ENCODE results near the gene DPP6. TPM values are rescaled to one million over a fixed set of nuclear protein-coding genes. Genes with fewer than 3 reads are reported as not detected.

Gene DPP6
- total RNA-seq, 1 experiment from 2014 or later, result not detected

DNA sequence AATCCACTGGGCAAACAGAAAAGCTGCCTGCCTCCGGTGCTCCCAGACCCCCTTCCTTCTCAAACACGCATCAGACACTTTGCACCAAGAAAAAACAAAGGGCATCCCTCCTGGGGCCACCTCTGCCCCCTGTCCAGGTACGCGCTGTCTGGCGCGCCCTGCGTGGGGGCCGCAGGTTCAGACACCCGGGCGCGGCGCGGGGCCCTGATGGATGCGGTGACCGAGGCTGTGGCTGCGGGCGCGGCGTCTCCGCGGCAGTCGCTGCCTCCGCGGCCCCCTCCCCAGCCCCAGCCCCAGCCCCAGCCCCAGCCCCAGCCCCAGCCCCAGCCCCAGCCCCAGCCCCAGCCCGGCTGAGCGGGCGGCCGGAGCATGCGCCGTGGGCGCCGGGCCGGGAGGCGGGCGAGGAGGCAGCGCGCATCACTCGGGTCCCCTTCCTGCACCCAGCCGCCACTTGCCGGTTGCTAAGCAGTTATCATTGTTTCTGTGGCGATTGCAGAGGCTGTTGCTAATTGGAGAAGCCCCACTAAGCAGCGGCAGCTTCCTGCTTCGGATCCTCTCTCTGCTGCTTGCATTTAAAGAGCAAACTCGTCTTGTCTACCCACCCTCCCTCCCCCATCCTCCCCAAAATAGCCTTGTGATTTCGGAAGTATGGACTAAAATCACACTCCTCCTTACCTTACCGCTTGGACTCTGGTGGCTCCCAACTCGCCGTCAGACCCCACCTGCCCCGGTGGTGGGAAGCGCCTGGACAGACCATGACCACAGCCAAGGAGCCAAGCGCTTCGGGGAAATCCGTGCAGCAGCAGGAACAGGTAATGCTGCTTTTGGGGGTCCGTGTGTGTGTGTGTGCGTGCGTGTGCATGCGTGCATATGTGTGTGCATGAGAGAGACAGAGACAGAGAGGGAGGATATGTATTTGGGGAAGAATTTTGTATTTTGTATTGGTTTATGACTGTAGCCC is 252.8 kb downstream of the DPP6 start (continued):
- TF ChIP-seq FOXP1 (CRISPR knock-in tag; IDR thresholded peaks at IDR 0.05; ENCODE audit: borderline replicate concordance), result no peak
- no peak for TF ChIP-seq PRRX2 (CRISPR knock-in tag; IDR thresholded peaks at IDR 0.05)

- peaks cover 7% of the 10 kb centered on the region for H3K27me3 Mint-ChIP-seq (ENCODE audit: low read depth)
- peaks cover 76% of the 10 kb centered on the region for H3K36me3 Mint-ChIP-seq
- H3K27ac Mint-ChIP-seq, result no peak overlapping the region
- CTCF ChIA-PET, result no interaction called here
- TF ChIP-seq TEAD4 (CRISPR knock-in tag; IDR thresholded peaks at IDR 0.05), result no peak
- no peak for TF ChIP-seq GTF2I (CRISPR knock-in tag; conservative IDR thresholded peaks at IDR 0.05)
- no peak for TF ChIP-seq JUN (CRISPR knock-in tag; IDR thresholded peaks at IDR 0.05)
- no peak for TF ChIP-seq ZNF232 (CRISPR knock-in tag; IDR thresholded peaks at IDR 0.05)
- no peak for TF ChIP-seq ZNF138 (CRISPR knock-in tag; conservative IDR thresholded peaks at IDR 0.05)
- TF ChIP-seq SOX15 (CRISPR knock-in tag; IDR thresholded peaks at IDR 0.05), result no peak
- TF ChIP-seq ZNF219 (CRISPR knock-in tag; IDR thresholded peaks at IDR 0.05; ENCODE audit: borderline replicate concordance), result no peak
- no peak for TF ChIP-seq KAT7 (CRISPR knock-in tag; IDR thresholded peaks at IDR 0.05; ENCODE audit: borderline replicate concordance)
- TF ChIP-seq ZNF416 (CRISPR knock-in tag; IDR thresholded peaks at IDR 0.05), result no peak
- TF ChIP-seq IRF2 (CRISPR knock-in tag; IDR thresholded peaks at IDR 0.05; ENCODE audit: borderline replicate concordance, low read depth), result no peak
- TF ChIP-seq TCF7 (CRISPR knock-in tag; IDR thresholded peaks at IDR 0.05; ENCODE audit: low read depth), result no peak
- no peak for TF ChIP-seq ESRRA (CRISPR knock-in tag; IDR thresholded peaks at IDR 0.05; ENCODE audit: borderline replicate concordance)
- TF ChIP-seq MAX (CRISPR knock-in tag; IDR thresholded peaks at IDR 0.05), result no peak
- TF ChIP-seq EMX1 (CRISPR knock-in tag; IDR thresholded peaks at IDR 0.05), result no peak
- no peak for TF ChIP-seq CBFB (CRISPR knock-in tag; IDR thresholded peaks at IDR 0.05; ENCODE audit: low read depth)
- POLR2A ChIA-PET, result no interaction called here
- DNase-seq (ENCODE audit: low spot score) (no peak), ATAC-seq (no peak)
- H3K4me1 Mint-ChIP-seq, result no peaks in the 10 kb centered on the region
- no peak overlapping the region for H3K4me3 Mint-ChIP-seq
- peaks cover 79% of the 10 kb centered on the region for H3K9me3 Mint-ChIP-seq
These were observed 253.8 kb downstream of the DPP6 start for GRCh38 chr7:154306036-154306435.

GRCh38 chr7:154308928-154309327 is 256.7 kb downstream of the DPP6 start:
- peaks cover 78% of the 10 kb centered on the region for H3K36me3 Mint-ChIP-seq
- H3K4me1 Mint-ChIP-seq, result no peaks in the 10 kb centered on the region
- ATAC-seq (no peak), DNase-seq (ENCODE audit: low spot score) (no peak)
- ChIA-PET CTCF (no interaction called here), POLR2A (no interaction called here)
- H3K9me3 Mint-ChIP-seq, result peaks cover 86% of the 10 kb centered on the region
- no peak overlapping the region for H3K4me3 Mint-ChIP-seq
- no peak overlapping the region for H3K27ac Mint-ChIP-seq
- no peak for TF ChIP-seq PREB (CRISPR knock-in tag; IDR thresholded peaks at IDR 0.05; ENCODE audit: borderline replicate concordance)
- H3K27me3 Mint-ChIP-seq (ENCODE audit: low read depth), result peaks cover 9% of the 10 kb centered on the region

- peaks cover 10% of the 10 kb centered on the region for H3K27me3 Mint-ChIP-seq (ENCODE audit: low read depth)
- peaks cover 92% of the 10 kb centered on the region for H3K9me3 Mint-ChIP-seq
- peaks cover 83% of the 10 kb centered on the region for H3K36me3 Mint-ChIP-seq
- ChIA-PET POLR2A (no interaction called here), CTCF (no interaction called here)
- ATAC-seq (no peak), DNase-seq (ENCODE audit: low spot score) (no peak)
- no peak overlapping the region for H3K4me3 Mint-ChIP-seq
- H3K4me1 Mint-ChIP-seq, result no peaks in the 10 kb centered on the region
- no peak overlapping the region for H3K27ac Mint-ChIP-seq
- TF ChIP-seq ARID4B (CRISPR knock-in tag; IDR thresholded peaks at IDR 0.05; ENCODE audit: borderline replicate concordance), result no peak
- TF ChIP-seq ATF6 (CRISPR knock-in tag; IDR thresholded peaks at IDR 0.05), result no peak
- no peak for TF ChIP-seq GABPB1 (CRISPR knock-in tag; IDR thresholded peaks at IDR 0.05)
- TF ChIP-seq, protein P1, sequence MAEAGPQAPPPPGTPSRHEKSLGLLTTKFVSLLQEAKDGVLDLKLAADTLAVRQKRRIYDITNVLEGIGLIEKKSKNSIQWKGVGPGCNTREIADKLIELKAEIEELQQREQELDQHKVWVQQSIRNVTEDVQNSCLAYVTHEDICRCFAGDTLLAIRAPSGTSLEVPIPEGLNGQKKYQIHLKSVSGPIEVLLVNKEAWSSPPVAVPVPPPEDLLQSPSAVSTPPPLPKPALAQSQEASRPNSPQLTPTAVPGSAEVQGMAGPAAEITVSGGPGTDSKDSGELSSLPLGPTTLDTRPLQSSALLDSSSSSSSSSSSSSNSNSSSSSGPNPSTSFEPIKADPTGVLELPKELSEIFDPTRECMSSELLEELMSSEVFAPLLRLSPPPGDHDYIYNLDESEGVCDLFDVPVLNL (CRISPR knock-in tag; IDR thresholded peaks at IDR 0.05; ENCODE audit: borderline replicate concordance, low read depth), result no peak
These were observed 257.9 kb downstream of the DPP6 start for GRCh38 chr7:154310114-154310513.
